ENCODE data around the gene RPS6KC1.

DNA sequence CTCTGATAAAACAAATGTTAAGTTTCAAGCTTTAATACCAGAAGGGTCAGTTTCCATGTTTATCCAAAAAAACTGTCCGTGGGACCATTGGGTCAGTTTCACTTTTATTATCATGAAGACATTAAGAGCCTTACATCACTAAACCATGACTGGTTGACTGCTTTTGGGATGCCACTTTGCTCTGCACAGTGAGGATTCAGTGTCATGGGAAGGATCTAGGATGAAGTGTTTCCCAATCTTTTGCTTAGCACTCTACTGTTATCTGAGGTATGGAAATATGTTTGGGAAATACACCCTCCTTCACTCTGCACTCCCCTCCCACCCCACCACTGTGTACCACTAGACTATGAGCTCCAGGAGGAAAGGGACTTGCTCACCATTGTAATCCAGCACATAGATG is 16.3 kb downstream of the RPS6KC1 start:
- TF ChIP-seq, protein P1, sequence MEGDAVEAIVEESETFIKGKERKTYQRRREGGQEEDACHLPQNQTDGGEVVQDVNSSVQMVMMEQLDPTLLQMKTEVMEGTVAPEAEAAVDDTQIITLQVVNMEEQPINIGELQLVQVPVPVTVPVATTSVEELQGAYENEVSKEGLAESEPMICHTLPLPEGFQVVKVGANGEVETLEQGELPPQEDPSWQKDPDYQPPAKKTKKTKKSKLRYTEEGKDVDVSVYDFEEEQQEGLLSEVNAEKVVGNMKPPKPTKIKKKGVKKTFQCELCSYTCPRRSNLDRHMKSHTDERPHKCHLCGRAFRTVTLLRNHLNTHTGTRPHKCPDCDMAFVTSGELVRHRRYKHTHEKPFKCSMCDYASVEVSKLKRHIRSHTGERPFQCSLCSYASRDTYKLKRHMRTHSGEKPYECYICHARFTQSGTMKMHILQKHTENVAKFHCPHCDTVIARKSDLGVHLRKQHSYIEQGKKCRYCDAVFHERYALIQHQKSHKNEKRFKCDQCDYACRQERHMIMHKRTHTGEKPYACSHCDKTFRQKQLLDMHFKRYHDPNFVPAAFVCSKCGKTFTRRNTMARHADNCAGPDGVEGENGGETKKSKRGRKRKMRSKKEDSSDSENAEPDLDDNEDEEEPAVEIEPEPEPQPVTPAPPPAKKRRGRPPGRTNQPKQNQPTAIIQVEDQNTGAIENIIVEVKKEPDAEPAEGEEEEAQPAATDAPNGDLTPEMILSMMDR (conservative IDR thresholded peaks at IDR 0.05 in 1 of 2, IDR thresholded peaks at IDR 0.05 in 1 of 2; ENCODE audit: extremely low read depth in 1 of 2, insufficient read depth in 1 of 2, low read depth in 1 of 2, low read length in 2 of 2) = no peak
- no peak for TF ChIP-seq EZH2 (IDR thresholded peaks at IDR 0.05; ENCODE audit: borderline replicate concordance, low read length)

All from mammary epithelial cell (primary cell).